ENCODE results near the gene ZFAND3.

ZFAND3 gene

DNA sequence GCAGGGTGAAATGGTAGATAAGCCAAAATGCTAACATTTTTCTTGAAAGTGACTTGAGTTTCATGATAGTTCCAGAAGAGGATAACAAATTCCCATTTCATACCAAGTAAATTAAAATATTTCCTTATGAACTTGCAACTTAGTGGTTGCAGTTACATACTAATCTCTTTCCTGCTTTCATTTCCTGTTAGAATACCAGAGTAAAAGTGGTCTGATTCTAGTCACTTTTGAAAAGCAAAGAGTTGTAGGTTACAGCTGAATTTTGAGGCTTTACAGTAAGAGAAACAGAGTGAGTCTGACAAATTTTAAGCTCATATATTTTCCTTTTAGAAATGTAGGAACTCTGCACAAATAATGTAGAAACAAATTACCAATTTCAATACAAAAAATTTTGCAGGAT lies 117.4 kb downstream of the ZFAND3 start:
- TF ChIP-seq, protein P1, sequence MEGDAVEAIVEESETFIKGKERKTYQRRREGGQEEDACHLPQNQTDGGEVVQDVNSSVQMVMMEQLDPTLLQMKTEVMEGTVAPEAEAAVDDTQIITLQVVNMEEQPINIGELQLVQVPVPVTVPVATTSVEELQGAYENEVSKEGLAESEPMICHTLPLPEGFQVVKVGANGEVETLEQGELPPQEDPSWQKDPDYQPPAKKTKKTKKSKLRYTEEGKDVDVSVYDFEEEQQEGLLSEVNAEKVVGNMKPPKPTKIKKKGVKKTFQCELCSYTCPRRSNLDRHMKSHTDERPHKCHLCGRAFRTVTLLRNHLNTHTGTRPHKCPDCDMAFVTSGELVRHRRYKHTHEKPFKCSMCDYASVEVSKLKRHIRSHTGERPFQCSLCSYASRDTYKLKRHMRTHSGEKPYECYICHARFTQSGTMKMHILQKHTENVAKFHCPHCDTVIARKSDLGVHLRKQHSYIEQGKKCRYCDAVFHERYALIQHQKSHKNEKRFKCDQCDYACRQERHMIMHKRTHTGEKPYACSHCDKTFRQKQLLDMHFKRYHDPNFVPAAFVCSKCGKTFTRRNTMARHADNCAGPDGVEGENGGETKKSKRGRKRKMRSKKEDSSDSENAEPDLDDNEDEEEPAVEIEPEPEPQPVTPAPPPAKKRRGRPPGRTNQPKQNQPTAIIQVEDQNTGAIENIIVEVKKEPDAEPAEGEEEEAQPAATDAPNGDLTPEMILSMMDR (IDR thresholded peaks at IDR 0.05; ENCODE audit: insufficient read depth, low read depth, low read length, missing control alignments), result no peak
- H3K4me3 ChIP-seq (ENCODE audit: low read length), result no peak overlapping the region
- DNase-seq (ENCODE audit: low read depth), result no peak

DNA sequence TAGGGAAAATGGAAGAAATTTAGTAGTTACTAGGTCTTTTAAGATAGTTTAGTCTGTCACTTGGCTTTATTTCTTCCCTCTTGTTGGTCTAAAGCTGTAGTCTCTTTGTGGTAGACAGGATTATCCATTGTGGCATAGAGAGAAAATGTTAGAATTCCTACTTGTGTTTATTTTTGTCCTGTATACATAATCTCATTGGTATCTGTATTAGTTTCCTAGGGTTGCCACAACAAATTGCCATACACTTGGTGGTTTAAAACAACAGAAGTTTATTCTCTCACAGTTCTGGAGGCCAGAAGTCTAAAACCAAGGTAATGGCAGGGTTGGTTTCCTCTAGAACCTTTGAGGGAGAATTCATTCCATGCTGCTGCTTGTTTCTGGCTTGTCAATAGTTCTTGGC lies 119.4 kb downstream of the ZFAND3 start:
- no peak for DNase-seq (ENCODE audit: low read depth)
- no peak overlapping the region for H3K4me3 ChIP-seq (ENCODE audit: low read length)
- TF ChIP-seq, protein P1 (IDR thresholded peaks at IDR 0.05; ENCODE audit: insufficient read depth, low read depth, low read length, missing control alignments), result no peak

DNA sequence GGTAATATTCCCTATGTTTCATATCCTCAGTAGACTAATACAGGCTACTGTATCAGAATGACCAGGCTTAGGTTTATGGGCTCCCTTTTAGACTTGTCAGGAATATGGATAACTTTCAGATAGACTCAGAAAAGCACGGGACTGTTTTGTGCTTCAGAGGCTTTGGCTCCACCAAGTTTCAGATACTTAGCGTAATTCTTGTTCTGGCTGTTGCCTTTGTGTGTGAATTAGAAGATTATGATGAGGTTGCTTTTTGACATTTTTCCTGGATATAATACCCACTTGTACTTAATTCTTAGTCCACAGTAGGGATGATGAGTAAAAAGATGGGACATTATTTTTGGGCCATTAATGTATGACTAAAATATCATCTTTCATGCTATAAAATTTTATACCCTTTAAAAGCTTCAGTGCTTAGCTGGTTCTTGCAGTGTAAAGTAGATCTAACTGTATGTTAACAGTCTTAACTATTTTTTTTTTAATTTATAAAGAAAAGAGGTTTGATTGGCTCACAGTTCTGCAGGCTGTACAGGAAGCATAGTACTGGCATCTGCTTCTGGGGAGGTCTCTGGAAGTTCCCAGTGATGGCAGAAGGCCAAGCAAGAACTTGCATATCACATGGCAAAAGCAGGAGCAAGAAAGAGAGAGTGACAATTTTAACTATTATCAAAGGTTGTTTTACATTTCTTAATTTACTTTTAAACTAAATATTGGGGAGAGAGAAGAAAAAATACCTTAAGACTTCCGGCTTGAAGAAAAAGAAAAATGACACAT lies 120.7 kb downstream of the ZFAND3 start:
- DNase-seq (ENCODE audit: low read depth), result no peak
- H3K4me3 ChIP-seq (ENCODE audit: low read length), result no peak overlapping the region
- TF ChIP-seq, protein P1 (IDR thresholded peaks at IDR 0.05; ENCODE audit: insufficient read depth, low read depth, low read length, missing control alignments), result no peak

DNA sequence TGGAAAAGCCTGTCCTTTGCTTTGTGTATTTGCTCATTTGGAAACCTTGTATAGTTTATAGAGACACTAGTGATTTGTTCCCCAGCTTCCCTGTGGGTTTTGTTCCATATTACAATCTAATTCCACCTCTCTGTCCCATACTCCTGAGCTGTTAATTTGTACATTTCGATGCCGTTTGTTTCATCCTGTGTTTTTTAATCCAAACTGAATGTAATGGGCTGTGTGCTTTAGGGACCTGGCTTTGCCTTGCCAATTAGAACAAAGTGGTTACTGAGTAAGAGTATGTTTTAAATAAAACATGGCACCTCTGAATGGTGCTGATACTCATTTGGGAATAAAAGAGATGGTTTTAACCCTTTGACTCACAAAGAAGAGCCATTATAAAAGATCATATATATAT lies 122.3 kb downstream of the ZFAND3 start:
- no peak for DNase-seq (ENCODE audit: low read depth)
- no peak overlapping the region for H3K4me3 ChIP-seq (ENCODE audit: low read length)
- TF ChIP-seq, protein P1 (IDR thresholded peaks at IDR 0.05; ENCODE audit: insufficient read depth, low read depth, low read length, missing control alignments), result no peak

DNA sequence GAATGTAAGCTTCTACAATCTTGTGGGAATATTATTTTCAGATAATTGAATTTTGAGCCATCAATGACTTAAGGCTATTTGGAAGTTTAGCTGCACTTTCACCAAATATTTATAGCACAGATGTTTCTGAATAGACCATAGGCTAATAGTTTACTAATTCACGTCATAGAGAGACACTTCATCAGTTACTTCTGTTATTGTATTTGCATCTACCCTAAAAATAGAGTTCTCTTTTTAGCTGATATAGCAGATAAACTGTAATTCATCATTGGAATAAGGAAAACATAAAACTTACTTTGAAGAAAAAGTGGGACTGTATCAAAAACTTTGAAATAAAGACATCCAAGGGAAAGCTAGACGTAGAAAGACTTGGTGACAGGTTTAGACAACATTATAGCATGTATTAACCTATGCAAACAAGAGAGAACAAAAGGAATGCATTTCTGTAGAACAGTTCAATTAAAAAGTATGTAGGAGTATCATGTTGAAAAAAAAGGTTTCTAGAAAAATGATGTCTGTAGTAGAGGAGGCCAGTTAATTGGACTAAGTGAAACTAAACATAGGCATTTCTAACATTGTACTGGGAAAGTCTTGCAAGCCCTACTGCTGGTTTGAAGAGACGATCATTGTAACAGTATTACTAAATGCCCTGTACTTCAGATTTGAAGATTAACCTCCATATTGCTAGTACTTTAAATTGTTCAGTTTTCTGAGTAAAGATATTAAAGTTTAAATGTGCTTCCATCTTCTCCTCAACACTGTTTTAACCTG lies 123.3 kb downstream of the ZFAND3 start:
- DNase-seq (ENCODE audit: low read depth), result peak; percentile 50
- no peak overlapping the region for H3K4me3 ChIP-seq (ENCODE audit: low read length)
- TF ChIP-seq, protein P1 (IDR thresholded peaks at IDR 0.05; ENCODE audit: insufficient read depth, low read depth, low read length, missing control alignments), result no peak

DNA sequence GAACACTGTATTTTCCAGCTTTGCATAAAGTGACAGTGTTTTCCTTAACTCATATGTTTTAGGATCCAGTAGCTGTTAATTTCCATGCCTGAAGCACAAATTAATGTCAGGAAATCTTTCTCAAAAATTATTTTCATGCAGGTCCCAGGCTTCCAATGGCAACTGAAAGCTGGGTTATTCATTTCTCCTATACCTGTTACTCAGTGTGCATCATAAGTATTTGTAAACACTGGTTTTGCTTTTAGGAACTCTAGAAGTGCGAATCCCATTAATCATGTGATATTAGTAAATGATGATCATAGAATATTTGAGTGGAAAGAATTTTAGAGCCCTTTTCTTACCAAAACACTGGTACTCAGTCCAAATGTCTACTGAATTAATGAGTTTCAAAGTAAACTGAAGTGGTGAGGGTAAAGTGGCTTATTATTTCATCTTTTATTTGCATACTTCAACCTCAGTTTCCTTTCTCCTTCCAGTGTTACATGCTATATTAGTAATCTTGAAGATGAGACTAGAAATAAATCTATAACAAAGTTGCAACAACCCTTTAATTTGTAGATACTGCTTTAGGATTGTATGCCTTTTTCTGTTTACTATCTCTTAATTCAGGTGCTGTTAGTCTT lies 124.0 kb downstream of the ZFAND3 start:
- DNase-seq (ENCODE audit: low read depth), result peak; percentile 31
- TF ChIP-seq, protein P1 (IDR thresholded peaks at IDR 0.05; ENCODE audit: insufficient read depth, low read depth, low read length, missing control alignments), result no peak
- no peak overlapping the region for H3K4me3 ChIP-seq (ENCODE audit: low read length)

Data from epithelial cell of esophagus (primary cell).